GM21786 (cell line): ENCODE measurements around the gene RIN1.
A peak's percentile ranks its signal among the peaks of the same experiment; 100 is the strongest.
"Not testable (repeated sequence)": the region's sequence is repeated elsewhere in the genome, so short reads cannot be mapped to it uniquely, and the experiment has no call there.

Experiments used
- ATAC-seq: cut with Tn5 transposase; IDR thresholded peaks from one replicate; pipeline ENCODE4 v1.9.1; 2021; ENCODE audit not compliant: unreplicated experiment

RIN1 gene

GRCh38 chr11:66321606-66322005 is 14.6 kb downstream of the RIN1 start:
- no peak for ATAC-seq

- not testable (repeated sequence) for ATAC-seq
Measured at GRCh38 chr11:66320748-66321147, 15.5 kb downstream of the RIN1 start.

- ATAC-seq = not testable (repeated sequence)
Measured at GRCh38 chr11:66320289-66320688, 15.9 kb downstream of the RIN1 start.

- ATAC-seq = no peak
Measured at GRCh38 chr11:66318600-66318970, 17.6 kb downstream of the RIN1 start.

- ATAC-seq = no peak
Measured at GRCh38 chr11:66317723-66318599, 18.3 kb downstream of the RIN1 start.

GRCh38 chr11:66317322-66317722 is 18.9 kb downstream of the RIN1 start:
- no peak for ATAC-seq

GRCh38 chr11:66316849-66317251 is 19.4 kb downstream of the RIN1 start, which contains the start of gene CD248:
Gene CD248 (minus strand): TSS chr11:66317044. CDS start chr11:66317027, 17 bp downstream.
- no peak for ATAC-seq

GRCh38 chr11:66315921-66316811 is 20.1 kb downstream of the RIN1 start:
- ATAC-seq = no peak

- ATAC-seq = no peak
Measured at GRCh38 chr11:66315498-66315885, 20.7 kb downstream of the RIN1 start.

GRCh38 chr11:66314561-66315497 is 21.4 kb downstream of the RIN1 start:
- no peak for ATAC-seq

GRCh38 chr11:66314186-66314501 is 22.1 kb downstream of the RIN1 start:
- ATAC-seq = no peak

GRCh38 chr11:66313321-66314185 is 22.7 kb downstream of the RIN1 start:
- no peak for ATAC-seq

- peak; percentile 70 for ATAC-seq
Measured at GRCh38 chr11:66312549-66313320, 23.5 kb downstream of the RIN1 start.

- peak; percentile 76 for ATAC-seq
Measured at GRCh38 chr11:66311965-66312548, 24.2 kb downstream of the RIN1 start.

GRCh38 chr11:66311470-66311964 is 24.7 kb downstream of the RIN1 start:
- no peak for ATAC-seq

GRCh38 chr11:66310803-66311440 is 25.3 kb downstream of the RIN1 start:
- not testable (repeated sequence) for ATAC-seq

GRCh38 chr11:66310324-66310723 is 25.9 kb downstream of the RIN1 start:
- ATAC-seq = no peak

- ATAC-seq = no peak
Measured at GRCh38 chr11:66309475-66309874, 26.8 kb downstream of the RIN1 start.
